Amniotic stem cell (primary cell): ENCODE measurements around the gene B3GALT5.

Source experiments
- DNase-seq: peaks from one replicate; lab custom pipeline; 2025; lab: John Stamatoyannopoulos, UW

Gene B3GALT5

DNA sequence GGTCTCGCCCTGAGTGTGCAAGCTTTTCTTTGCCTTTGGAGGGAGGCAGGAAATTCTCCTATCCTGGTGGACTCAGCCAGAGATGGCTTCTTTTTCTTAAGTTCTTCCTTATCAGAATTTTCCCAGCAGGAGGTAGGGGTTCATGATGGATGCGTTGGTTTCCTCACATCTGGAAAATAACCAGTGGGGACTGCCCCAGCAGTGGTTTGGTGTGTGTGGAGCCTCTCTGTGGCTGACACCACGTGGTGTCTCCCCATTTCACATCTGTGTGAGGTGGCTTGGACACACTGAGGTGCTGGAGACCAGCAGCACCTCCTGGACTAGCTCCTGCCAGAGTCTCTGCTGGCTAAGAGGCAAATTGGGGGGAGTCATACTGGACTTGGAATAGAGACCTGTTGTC, 32.6 kb downstream of the B3GALT5 start:
- DNase-seq: no peak

DNA sequence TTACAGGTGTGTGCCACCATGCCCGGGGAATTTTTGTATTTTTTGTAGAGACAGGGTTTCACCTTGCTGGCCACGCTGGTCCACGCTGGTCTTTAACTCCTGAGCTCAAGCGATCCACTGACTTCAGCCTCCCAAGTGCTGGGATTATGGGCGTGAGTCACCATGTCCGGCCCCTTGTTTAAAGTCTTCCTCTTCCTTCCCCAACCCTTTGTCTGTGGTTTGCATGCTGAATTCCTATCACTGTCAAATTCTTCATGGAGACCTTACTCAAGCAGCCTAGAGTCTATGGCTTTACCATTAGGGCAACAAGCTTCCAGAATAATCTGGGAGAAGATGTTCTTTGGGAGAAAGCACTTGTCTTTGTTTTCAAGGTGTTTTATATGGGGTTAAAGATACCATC, 34.7 kb downstream of the B3GALT5 start:
- no peak for DNase-seq

DNA sequence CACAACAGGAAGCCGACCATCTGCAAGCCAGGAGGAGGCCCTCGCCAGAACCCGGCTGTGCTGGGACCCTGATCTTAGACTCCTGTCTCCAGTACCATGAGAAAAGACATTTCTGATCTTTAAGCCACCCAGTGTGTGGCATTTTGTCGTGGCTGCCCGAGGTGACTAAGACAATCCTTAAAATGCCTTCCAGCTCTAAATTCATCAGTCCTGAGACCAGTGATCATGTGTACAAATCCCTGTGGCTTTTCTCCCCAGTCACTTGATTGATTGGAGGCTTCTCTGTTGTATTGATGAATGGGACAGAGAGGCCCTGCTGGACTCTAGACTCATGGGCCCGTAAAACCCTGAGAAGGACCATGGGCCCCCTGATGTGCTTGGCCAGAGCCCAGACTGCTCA, 36.1 kb downstream of the B3GALT5 start:
- no peak for DNase-seq

- DNase-seq: no peak
Observed at GRCh38 chr21:39649526-39649925, 36.8 kb downstream of the B3GALT5 start.

DNA sequence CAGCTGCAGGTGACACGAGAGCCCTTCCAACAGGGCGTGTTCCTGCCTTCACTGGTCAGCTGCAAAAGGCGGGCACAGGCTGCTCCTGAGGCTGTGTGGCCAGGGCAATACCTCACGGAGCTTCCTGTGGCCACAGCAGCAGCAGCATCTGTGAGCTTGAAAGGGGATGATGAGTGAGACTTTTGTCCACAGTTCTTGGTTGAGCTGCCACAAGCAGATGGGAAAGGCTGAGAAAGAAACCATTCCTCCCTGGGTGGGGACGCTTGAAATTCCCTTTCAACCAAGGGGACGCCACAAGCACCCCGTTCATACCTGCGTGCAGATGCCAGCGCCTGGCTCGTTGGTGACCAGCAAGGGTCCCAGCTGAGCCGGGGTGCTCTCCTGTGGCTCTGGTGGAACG, 37.6 kb downstream of the B3GALT5 start:
- no peak for DNase-seq

DNA sequence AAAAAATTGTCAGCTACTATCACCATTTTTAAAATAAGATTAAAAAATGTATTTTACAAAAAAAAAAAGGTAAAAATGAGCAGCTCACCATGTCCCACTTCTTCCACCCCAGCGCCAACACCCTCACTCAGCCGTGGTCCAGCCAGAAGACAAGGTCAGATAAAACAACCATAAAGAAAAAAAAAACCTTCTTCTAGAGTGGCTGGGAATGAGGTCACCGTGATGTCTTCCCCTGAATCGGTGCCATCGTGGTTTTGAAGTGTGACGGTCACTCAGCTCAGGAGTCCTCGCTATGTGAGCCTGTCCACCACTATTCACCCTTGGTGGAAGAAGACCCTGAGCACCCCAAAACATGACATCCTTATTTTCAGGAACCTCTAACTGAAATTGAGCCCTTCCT, 38.1 kb downstream of the B3GALT5 start:
- no peak for DNase-seq

DNA sequence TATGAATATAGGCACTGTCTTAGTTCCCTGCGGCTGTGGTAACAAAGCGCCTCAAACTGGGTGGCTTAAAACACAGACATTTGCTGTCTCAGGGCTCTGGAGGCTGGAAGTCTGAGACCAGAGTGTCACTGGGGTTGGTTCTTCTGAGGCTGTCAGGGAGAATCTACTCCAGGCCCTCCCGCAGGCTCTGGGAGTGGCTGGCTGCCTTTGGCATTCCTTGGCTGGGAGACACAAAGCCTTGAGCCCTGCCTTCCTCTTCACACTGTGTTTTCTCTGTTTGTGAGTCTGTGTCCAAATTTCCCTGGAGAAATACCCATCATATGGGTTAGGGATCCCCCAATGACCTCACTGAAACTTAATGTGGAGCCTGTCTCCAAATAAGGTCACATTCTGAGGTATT, 38.5 kb downstream of the B3GALT5 start:
- no peak for DNase-seq

- no peak for DNase-seq
Observed at GRCh38 chr21:39654951-39655350, 42.2 kb downstream of the B3GALT5 start.

DNA sequence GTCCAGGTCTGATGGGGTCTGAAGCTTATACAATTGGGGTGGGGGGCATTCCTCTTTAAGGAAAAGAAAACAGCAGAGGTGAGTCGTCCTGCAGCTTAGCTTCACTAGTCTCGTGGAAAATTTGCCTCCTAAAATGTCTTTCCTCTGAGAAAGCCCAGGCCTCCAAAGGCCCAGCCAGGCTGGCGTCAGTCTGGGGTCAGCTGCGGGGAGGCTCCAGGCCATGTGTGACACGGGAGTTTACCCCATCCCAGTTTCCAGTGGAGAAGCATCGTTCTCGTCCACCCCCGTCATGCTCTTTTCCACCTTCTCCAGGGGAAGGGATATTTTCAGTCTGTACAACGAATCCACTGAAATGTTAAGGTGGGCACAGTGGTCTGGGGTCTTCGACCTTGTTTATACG, 42.8 kb downstream of the B3GALT5 start:
- DNase-seq: no peak

DNA sequence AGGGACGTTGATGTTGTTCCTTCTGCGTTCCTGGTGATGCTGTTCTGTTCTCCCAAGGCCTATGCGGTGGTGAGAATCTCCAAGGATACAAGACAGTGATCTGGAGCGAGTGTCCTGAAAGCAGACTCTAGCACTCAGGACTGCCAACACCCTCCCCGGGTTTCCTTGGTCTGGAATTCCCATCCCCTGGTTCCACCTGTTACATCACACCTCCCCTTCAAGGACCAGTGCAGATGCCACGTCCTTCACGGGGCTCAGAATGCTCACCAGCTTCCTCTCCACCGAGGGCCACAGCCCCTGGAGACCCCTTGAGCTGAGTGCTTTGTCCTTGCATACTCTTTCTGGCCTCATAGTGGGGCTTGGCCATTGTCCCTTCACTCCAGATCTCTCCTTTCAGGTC, 43.5 kb downstream of the B3GALT5 start:
- no peak for DNase-seq

GRCh38 chr21:39657091-39657689, 44.5 kb downstream of the B3GALT5 start:
- no peak for DNase-seq

GRCh38 chr21:39658066-39658465, 45.3 kb downstream of the B3GALT5 start:
- DNase-seq: no peak

DNA sequence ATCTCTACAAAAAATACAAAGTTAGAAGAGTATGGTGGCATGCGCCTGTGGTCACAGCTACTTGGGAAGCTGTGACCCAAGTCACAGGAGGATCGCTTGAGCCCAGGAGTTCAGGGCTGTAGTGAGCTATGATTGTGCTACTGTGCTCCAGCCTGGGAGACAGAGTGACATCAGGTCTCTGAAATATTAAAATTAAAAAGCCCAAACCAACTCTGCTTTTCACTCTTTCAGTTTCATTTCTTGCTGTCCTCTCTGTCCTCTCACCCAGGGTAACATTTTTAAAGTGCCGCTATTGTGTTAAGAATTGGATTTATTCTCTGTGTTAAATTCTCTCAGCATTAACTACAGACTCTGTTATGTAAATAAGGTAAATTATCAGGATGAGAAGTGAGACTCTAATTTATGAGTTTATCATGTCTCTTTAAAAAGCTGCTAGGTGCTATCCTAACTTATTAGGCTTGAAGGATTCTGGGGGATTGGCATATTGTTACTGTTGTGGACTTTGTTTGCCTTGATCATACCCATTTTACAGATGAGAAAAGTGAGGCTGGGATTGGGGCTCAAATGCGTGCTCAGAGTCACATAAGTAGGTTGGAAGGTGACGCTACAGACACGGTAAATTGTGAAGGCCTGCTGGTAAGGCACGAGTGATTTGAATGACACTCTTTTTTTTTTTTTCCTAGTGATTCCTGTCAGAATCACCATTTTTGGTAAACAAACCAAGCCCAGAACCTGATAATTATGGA, 46.5 kb downstream of the B3GALT5 start:
- no peak for DNase-seq

DNA sequence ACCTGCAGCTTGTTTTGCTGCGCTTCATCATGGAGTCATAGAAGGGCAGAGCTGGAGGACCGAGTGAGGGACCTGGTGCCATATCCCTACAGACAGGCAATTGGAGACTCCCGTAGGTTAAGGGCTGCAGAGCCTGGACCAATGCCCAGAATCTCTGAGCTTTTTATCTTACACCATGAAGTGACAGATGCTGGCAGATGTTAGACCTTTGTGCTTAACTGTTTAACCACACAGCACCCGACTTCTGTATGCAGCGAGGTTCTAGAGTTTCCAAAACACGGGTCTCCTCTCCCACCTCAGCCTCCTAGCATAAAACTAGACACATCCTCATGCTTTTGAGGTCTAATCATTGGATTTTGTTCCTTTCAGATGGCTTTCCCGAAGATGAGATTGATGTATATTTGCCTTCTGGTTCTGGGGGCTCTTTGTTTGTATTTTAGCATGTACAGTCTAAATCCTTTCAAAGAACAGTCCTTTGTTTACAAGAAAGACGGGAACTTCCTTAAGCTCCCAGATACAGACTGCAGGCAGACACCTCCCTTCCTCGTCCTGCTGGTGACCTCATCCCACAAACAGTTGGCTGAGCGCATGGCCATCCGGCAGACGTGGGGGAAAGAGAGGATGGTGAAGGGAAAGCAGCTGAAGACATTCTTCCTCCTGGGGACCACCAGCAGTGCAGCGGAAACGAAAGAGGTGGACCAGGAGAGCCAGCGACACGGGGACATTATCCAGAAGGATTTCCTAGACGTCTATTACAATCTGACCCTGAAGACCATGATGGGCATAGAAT, 47.6 kb downstream of the B3GALT5 start:
- peak; percentile 62 for DNase-seq

- no peak for DNase-seq
Observed at GRCh38 chr21:39661121-39661520, 48.4 kb downstream of the B3GALT5 start.

DNA sequence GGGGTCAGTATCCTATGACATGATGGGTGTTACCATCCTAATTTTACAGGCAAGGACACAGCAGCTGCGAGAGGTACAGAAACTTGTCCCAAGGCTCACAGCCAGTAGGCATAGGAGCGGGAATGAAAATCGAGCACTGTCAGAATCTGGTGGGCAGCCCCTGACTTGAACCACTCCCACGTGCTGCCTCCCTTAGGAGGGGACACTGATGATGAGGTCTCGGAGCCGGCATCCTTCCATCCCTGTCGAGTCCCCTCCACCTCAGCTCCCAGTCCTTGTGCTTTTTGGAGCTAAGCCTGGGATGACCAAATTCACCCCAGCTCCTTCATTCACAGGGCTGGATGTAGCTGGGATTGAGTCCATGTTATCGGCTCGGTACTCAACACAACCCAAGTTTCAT, 49.0 kb downstream of the B3GALT5 start:
- DNase-seq: no peak

GRCh38 chr21:39662411-39662953, 49.7 kb downstream of the B3GALT5 start:
- no peak for DNase-seq

- DNase-seq: no peak
Observed at GRCh38 chr21:39663066-39663465, 50.3 kb downstream of the B3GALT5 start.

DNA sequence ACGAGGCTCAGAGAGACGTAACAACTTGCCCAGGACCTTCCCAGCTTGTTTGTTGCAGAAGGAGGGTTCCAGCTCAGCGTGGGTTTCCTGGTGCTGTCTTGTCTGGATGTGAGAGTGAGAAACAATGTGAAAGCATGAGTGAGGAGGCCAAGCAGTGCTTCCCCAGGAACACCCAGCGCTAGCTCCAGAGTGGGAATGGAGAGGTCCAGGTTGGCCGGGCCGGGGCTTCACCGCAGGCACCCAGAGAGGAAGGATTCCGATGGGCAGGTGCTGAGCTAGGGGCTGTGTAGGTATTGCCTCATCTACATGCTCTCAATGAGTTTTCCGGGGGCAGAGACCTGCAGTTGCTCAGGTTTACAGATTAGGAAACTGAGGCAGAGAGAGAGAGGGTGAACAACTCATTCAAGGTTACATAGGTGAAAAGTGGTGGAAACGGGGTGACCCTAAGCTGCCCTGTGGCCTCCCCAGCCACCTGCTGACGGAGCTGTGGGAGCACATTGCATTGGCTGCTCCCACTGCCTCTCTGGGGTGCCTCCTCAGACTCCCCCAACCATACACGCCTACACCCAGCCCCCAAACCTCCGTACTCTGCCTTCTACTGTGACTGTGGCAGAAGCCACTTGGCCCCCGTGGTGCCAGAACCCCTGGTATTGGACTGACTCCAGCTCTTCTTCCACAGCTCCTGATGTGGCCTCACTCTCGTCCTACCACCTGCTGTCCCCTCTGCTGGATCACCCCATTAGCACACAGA, 51.2 kb downstream of the B3GALT5 start:
- DNase-seq: no peak

- DNase-seq: no peak
Observed at GRCh38 chr21:39664586-39664985, 51.8 kb downstream of the B3GALT5 start.

DNA sequence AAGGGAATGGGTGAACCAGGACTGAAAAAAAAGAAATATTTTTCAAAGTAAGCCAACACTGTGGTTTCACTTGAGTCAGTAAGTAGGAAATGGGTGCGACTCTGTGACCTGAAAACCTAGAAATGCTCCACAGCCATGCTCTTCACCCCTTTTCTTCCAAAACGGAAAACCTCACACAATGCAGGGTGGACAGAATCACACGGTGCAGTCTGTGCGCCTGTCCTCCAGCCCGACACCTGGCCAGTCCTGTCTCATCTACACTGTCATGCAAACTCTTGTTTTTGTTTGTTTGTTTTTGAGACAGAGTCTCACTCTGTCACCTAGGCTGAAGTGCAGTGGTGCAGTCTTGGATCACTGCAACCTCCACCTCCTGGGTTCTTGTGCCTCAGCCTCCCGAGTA, 53.3 kb downstream of the B3GALT5 start:
- no peak for DNase-seq

DNA sequence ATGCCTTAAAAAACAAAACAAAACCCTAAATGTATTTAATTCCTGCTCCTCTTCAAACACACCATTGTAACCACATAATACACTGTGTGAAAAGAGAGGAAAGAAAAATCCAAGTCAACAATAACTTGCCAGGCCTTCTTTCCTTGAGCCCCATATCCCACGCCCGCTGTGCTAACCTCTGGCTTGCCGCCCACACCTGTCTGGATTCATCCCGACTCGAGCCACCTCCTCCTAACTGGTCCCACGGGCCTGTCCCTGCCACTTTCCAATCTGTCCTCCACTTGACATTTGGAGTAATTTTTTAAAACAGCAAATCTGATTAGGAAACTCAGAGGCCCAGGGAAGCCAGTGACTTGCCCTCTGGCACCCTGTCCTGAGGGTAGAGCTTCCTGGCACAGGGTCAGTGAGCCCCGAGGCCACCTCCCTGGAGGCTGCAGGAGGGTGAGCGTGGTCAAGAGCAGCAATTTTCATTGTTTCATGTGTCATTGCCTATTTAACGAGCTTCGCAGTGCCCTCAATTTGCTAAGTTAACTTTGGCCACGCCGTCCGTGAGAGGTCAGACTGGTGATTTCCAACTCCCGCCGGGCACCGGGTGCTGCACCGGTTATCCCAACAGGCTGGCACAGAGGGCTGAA, 54.1 kb downstream of the B3GALT5 start:
- no peak for DNase-seq
